NCI-H2171 treated with DMSO at 0.1 percent for 48 hours (cell line): Measurements from ENCODE around the gene NPAS3.
A peak's percentile ranks its signal among the peaks of the same experiment; 100 is the strongest.

Source experiments
- DNase-seq: peaks from one replicate; lab custom pipeline; 2025; lab: John Stamatoyannopoulos, UW

The NPAS3 gene

DNA sequence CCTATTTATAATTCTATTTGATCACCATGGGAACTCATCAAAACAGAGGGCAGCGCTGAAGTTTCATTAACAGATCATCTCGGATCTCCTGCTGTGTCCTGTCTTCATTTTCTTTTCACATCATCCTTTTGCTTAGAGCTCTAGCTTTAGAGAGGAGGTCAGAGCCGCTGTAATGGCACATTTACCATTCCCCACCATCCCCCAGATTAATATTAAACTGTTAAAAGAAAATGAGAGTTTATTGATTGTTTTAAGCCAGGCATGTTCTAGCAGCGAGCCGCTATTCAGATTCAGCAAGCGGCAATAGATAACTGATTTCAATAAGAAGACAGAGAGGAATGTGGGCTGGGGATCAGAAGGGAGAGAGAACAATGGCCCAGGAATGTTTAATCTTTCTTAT, 703.4 kb downstream of the NPAS3 start:
- no peak for DNase-seq

DNA sequence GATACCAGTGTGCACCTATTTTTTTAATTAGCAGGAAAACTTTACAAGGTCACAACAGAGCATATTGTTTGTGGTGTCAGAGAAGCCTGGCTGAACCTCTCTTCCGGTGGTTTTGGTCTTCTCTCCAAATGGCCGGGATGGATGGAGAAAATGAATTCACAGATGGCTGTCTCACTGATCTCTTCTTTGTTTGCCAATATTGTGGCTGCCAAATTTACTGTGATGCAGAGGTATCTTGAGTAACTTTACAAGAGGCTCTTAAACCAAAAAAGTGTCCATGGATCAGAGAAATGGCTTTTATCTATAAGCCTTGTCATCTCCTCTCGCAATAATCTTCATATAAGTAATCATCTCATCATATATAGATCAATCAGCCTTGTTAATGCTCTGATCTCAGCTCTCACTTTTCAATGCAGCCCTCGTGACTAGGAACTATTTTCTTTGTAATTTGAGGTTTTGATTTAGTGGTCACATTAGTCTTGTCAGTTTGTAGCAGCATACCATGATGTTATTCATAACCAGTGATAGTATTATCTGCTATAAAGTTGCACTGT, 704.1 kb downstream of the NPAS3 start:
- no peak for DNase-seq

DNA sequence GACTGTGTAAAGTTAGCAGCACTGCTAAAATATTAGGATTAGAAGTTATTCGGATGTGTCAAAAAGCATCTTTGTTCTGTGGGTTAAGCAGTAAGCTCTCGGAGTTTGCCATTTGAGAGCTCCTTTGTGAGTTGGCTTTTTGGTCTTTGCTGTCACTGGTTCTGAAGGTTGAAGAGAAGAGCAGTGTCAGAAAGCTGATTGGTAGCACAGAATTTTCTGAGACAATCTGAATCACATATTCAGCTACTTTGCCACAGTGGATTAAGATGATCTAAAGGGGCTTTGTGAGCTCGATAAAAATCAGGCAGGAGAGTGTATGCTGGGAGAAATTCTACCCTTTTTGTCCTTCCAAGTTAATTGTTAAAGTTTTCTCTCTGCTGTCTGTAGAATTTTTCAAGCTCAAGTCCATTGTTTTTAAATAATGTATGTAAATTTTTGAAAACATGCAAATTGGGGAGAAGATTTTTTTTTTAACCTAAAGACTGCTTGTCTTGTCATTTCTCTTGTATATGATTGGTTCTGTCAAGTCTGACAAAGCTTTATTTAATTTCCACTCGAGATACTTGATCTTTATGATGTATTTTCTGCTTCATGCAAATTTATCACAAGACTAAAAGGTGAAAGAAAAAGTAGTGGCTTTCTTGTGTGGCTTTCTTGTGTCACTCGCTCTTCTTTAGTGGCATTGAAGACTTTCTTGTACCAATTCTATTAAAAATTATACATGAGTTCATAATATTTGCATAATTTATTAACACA, 704.9 kb downstream of the NPAS3 start:
- DNase-seq = no peak

DNA sequence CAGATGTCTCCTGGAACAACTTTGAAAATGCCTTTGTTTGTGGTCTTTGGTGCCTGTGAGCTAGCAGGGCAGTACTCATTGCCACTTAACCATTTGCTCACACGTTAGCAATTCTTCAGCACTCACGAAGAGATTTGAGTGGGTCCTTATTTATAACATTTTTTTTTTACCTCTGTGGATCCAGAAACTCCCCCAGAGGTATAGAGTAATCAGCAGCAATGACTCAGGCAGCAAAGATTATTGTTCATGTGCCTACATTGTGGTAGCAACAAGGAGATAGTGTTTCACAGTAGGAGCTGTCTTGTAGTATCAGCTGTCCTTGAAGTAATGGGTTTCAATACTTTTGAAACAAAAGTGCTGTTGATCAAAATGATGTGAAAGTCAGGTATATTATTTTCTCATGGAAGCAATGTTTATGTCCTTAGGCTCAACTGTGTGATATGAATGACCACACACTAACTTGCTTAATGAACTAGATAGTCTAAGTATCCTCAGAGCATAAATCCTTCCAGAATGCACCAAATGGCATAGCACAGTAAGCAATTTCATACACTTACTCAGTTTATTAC, 708.1 kb downstream of the NPAS3 start:
- DNase-seq = no peak

DNA sequence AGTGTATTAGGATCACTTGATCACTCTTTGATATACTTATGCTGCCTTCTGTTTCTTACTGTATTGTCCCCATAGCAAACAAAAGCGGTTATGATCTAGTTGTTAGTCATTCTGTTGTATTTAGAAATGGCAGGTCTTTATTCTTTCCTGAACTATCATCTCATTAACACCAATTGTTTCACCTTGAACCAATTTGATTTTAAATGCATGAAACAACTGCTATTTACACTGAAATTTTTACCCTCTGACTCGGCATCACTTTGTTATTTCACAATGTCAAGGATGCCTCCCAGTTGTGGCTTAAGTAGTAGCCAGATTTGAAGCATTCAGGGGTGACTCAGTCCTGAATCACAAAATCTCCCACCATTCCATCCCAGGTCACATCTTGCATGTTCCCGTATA, 708.7 kb downstream of the NPAS3 start:
- DNase-seq = no peak

DNA sequence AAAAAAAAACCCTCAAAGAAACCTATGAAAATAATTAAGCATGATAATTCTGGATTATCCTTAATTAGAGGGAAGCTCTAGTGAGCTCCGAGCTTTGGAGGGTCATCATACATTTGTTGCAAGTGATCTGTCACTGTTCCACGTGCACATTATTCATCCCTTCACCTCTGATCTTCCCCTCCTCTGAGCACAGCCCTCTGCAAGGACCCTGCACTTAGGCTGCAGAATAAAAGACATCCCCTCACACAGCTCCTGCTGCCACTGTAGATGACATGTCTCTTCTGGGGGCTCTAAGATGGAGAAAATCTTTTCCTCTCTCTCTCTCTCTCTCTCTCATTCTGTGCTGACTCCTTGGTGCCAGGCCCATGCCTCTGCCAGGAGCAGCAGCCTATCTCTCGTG, 711.8 kb downstream of the NPAS3 start:
- DNase-seq = no peak

DNA sequence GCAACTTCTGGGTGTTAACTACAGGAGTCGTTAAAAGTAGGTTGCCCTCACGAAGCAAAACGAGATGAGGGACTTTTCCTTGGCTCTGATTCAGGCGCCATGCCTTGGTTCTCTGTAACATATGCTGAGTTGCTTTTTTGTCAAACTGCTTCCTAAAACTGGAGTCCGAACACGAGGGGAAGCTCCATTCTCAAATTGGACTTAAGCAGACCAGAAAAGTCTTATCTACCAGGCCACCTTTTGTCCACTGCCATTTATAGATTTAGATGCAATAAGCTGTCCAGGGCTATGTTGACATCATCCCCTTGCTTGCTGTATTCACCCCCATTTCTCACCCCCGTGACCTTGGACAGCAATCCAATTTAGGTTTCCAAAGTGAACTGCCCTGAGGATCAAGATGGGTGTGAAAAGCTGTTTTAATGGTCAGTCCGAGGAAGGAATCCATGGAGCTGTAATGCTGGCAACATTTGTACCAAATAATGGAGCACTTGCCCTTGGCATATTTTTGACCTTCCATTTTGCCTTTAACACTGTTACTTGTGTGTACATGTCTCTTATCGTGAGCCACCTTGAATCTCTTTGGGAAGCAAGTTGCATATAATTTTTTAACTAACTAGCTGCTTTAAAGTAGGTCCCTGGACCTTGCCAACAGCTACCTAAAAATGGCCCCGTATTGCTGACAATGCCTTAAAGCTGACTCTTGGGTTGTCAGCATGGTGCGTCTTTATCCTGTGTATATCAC, 714.1 kb downstream of the NPAS3 start:
- no peak for DNase-seq

DNA sequence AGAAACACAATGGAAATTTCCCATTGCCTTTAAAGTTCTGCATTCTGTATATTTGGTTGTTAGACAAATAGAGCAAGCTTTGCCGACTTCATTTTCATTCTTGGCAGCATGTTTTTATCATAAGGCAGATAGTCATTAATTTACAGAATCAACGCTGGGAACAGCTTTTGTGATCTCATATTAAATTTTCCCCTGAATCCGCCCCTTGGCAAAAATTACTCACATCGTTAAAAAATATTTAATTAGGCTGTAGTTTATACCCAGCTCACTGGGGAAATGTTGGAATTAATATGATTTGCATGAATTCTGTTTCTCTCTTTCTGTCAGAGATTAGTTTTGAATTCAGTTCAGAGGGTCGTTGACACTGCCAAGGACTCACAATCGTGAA, 714.6 kb downstream of the NPAS3 start:
- DNase-seq = no peak

DNA sequence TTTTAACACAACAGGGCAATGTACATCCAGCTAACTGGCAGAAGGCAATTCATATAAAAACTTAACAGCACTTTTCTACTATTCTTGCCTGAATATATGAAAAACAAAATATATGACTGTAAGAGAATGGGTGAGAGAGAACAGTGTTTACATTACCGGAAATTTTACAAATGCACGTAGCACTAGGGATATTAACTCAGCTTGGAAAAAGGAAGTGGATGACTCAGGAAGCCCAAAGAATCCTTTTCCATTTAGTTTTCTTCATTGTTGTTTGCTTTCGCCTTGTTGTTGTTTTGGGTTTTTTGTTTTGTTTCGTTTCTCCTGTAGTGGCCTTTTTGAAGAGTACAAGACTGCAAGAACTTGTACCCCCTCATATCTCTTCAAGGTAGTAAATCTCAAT, 716.7 kb downstream of the NPAS3 start:
- DNase-seq = no peak

DNA sequence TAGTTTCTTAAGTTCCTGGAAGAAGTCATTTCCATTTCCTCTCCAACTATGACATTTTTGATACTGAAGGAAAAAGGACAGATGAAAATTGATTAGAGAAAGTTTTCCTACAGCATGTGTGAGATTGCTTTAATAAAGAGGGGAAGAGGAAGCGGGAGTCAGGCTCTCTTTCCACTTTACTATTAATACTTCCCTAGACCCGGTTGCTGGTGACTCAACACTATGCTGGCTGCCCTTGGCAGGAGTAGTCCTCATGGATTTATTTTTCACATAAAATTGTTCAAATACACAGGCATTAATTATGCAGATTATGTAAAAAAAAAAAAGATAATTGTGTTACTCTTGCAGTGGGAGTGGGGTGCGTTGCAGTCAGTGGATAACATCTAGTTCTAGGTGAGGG, 718.8 kb downstream of the NPAS3 start:
- DNase-seq = no peak

DNA sequence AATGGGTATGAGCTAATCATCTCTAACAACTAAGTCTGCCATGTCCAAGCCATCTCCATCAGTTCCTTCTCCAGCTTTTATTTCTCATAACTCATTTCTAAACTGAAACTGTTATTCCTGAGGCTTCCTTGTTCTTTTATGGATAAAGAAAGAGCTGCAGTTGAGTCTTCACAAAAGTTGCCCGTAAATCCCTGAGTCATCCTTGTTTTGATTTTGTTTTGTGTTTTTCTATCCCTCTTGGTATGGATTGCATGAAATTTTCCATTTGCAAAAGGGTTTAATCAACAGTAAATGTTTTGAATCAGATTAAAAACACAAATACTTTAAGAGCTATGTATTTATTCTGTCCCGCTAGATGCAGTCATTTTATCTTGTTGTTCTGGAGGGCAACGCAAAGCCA, 721.6 kb downstream of the NPAS3 start:
- DNase-seq = no peak

DNA sequence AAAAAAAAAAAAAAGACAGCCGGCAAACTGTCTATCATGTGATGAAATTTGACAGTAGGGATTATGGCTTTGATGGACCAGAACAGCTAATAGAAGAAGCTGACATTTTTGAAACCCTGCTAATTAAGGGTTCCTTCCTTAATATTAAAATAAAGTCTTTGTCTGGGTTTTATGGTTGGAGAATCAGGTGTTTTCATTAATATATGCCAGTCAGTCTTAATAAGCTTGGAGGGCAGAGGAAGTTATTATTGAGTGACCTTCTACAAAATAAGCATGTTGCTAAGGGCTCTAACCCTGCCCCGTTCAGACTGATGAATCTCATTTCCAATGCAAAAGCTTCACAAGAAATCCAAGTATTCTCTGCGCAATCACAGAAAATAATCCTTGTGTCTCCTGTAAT, 722.4 kb downstream of the NPAS3 start:
- DNase-seq = no peak

DNA sequence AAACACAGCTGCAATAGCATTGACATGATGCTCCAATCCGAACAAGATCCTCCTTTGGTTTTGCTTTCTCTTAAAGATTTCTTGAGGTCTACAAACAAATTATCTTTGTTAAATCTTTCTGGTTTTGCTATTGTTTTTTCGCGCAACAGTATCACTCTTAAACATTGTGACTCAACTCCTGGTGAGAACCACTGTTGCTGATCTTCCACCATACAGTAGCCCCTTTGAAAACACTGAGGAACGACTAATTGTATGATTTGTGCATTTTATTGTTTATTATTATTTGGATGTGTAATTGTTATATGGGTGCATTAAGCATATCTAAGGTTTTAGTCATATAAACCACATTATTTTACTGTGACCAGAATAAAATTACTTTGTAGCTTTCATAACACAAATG, 729.4 kb downstream of the NPAS3 start:
- no peak for DNase-seq

DNA sequence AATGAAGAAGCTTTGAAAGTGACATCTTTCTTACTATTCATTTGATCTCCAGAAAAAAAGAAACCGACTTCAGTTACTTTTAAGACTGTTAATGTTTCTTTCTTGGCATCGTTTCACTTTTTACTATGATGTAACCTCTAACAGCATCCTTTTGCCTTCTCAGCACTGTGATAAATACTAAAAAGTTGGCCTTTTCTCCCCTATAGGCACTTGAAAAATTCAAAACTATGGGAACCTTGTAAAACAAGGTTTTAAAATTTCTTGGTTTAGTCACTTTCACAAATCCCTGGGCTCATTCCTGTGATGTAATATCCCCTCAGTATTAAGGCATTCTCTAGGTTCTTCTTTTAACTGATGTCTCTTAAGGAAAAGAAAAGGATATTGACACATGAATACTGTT, 730.4 kb downstream of the NPAS3 start:
- no peak for DNase-seq

DNA sequence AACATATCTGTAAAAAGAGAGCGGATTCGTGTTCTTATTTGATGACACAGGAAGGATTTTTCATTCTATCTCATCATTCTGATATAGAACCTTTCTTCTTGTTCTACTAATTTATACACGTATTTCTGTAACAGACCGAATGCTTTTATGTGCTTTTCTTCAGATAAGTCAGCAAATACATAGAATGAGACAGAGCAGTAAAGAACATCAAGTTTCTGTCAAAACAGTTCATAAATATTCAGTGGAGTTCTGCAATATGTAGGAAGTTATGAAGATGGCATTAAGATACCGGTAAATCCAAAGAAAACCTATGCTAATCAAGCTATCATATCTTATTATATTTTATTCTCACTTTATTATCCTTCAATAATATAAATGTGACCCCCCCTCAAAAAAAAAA, 731.6 kb downstream of the NPAS3 start:
- DNase-seq = no peak

DNA sequence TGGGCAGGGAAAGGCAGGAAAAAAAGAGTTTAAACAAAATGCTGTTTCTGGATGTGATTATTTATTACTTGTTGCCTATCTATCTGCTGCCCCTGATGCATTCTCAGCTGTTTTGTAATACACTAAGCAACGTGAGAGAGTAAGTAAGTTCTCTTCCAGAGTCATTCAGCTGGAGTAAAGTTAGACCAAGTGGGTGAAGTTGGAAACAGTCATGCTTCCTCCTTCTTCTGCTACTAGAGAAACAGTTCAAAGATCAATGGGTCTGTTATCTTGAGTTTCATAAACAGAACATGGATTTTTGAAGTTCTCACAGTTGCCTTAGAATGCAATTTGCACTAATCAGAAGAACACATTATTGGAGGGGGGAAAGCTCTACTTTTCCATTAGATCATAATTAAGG, 732.9 kb downstream of the NPAS3 start:
- no peak for DNase-seq

DNA sequence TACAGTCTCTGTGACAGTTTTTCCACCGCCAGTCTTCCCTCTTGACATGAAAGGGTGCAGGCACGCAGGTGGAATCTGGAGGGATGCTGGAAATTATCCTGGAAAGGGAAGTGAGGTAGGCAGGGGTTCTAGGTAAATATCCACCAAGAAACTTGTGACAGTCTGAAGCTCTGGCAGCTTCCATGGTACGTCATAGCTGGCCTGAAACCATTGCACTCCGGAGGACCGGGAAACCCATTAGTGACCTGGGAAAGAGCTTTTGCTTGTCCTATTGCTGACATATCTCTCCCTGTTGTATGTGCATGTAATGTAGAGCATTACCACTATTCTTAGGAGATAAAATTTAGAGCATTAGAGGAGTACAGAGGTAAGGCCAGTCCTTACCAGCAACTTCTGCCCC, 736.2 kb downstream of the NPAS3 start:
- no peak for DNase-seq

DNA sequence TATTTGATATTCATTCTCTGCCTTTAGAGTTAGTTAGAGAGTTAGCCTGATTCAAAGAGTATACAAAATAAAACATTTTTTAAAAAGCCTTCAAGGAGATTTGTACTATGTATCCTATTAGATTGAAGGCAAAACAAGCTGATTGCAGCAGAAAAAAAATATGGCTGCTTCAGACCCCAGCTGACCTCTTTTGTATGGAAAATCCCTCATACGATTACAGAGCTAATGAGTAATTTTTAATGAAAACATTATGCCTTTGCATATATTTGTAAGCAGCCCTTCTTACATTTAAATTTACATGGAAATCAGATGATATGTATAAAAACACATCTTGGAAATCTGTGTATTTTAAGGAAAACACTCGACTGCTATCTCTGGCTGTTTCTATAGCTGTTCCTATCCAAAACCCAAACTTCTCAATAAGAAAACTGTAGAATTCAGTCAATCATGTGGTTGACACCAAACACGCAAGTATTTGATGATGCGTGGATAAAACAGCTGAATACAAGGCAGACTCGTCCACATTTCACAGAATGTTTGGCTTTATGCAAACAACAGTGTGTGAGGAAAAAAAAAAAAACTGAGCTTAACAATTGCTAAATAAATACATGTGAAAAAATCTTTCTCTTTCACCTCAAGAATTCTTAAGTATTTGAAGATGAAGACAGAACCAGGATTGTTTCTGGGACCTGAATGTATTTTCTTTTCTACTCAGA, 736.9 kb downstream of the NPAS3 start:
- no peak for DNase-seq

DNA sequence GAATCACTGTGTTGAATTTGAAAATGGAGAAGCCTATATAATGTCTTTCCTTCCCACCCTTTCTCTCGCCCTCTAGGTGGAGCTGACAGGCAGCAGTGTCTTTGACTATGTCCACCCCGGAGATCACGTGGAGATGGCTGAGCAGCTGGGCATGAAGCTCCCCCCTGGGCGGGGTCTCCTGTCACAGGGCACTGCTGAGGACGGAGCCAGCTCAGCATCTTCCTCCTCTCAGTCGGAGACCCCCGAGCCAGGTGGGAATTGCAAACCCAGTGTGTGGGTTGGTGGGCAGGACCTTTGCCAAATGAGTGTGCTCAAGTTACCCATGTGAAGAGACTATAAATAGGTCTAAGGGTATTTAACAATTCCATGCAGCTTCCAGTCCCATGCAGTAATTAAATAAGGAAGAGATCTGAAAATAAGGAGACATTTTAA, 737.5 kb downstream of the NPAS3 start:
- DNase-seq = peak; percentile 53

DNA sequence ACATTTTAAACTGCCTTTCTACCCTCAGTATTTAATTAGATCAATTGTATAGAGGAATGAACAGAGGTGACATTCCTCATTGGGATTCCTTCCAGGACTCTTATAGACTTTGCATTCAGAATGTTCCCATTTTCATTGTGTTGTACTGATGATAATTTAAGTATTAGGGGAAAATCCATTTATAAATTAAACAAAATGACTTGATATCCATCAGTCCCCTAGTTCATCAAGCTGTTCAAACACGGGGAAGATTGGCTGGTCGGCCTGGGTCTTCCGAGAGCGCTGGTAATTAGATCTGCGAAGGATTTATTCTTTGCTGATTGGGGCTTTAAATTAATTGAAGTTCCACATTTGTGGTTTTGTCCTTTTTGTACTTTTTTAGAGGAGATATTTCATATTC, 738.2 kb downstream of the NPAS3 start:
- DNase-seq = no peak

DNA sequence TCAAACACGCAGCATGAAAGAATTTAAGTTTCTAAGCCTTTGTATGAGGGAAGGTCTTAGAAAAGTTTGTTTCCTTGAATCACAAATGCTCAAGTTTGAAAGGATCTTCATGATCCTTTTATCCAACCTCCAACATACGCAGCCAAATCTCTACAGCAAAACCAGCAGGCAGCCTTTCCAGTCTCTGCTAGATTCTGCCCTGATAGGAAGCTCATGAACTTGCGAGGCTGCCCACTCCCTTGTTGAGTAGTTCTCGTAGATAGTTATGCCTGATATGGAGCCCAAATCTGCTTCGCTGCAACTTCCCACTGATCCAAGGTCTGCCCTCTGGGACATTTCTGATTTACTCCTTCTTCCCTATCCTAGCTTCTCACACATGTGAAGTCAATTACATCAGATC, 739.3 kb downstream of the NPAS3 start:
- no peak for DNase-seq

DNA sequence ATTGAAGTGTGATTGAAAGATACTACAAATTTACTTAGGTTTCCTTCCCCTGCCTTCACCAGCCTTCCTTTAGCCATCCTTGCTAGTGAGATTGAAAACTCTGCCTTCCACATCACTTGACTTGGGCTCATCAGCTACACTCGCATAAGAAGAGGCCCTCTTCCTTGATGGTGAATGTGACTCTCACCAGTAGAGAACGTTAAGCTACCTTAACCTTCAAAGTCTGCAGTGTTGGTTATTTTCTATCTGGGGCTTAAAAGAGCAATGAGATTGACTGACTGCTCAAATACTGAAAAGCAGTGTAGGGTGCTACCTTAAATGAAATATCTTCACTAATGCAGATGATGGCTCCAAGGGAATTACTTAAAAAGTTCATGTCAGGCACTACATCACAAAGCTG, 740.3 kb downstream of the NPAS3 start:
- DNase-seq = no peak
